ENCODE measurements around the gene GGTA1. TPM values are rescaled to one million over a fixed set of nuclear protein-coding genes. Genes with fewer than 3 reads are reported as not detected.

The GGTA1 gene
- polyA plus RNA-seq, 1 donor (not counting 4 experiments of a cell fraction or from before 2014, with no cell fraction given): not detected

GRCh38 chr9:121484651-121485446 lies 14.8 kb downstream of the GGTA1 start:
- FAIRE-seq: no peak
- DNase-seq (ENCODE audit: low read depth, low spot score): no peak
- H3K4me3 ChIP-seq (ENCODE audit: control insufficient read depth in 2 of 3, extremely low read depth in 1 of 3, insufficient read depth in 2 of 3, low read depth in 1 of 3, low read length in 3 of 3): no peak overlapping the region
- no peaks in the 10 kb centered on the region for H3K9me3 ChIP-seq (ENCODE audit: control insufficient read depth, low read depth, low read length)
- peaks cover 14% of the 10 kb centered on the region for H3K27me3 ChIP-seq (ENCODE audit: control insufficient read depth, extremely low read depth, insufficient read depth, low read length)
- H3K9me1 ChIP-seq (ENCODE audit: control insufficient read depth, extremely low read depth, insufficient read depth, low read length): no peaks in the 10 kb centered on the region
- H3K27ac ChIP-seq (ENCODE audit: control insufficient read depth, insufficient read depth, low read length): no peak overlapping the region
- H3K4me1 ChIP-seq (ENCODE audit: control insufficient read depth, extremely low read depth, insufficient read depth, low read length): no peaks in the 10 kb centered on the region
- H3K36me3 ChIP-seq (ENCODE audit: control insufficient read depth in 2 of 2, extremely low read depth in 1 of 2, insufficient read depth in 2 of 2, low read length in 2 of 2): no peaks in the 10 kb centered on the region
- H4K20me1 ChIP-seq (ENCODE audit: control insufficient read depth, extremely low read depth, insufficient read depth, low read length): no peaks in the 10 kb centered on the region
- dilution Hi-C loops (cut with MboI; ENCODE audit: extremely low pct_ligation_motif_present, low sequenced_read_pairs): no loop called here
- H3K9ac ChIP-seq (ENCODE audit: control insufficient read depth, extremely low read depth, insufficient read depth, low read length): no peak overlapping the region
- H2AFZ ChIP-seq (ENCODE audit: control insufficient read depth, low read length): no peak overlapping the region
- H3K79me2 ChIP-seq (ENCODE audit: control insufficient read depth, insufficient read depth, low read length): no peaks in the 10 kb centered on the region
- H3K4me2 ChIP-seq (ENCODE audit: control insufficient read depth, extremely low read depth, insufficient read depth, low read depth, low read length): no peak overlapping the region
- TF ChIP-seq CTCF (optimal IDR thresholded peaks at IDR 0.05 in 1 of 3, IDR thresholded peaks at IDR 0.05 in 1 of 3, conservative IDR thresholded peaks at IDR 0.05 in 1 of 3; ENCODE audit: extremely low read depth in 1 of 3, insufficient read depth in 2 of 3, low read length in 3 of 3) (no peak), EZH2 (IDR thresholded peaks at IDR 0.05; ENCODE audit: low read length) (no peak)

GRCh38 chr9:121483473-121484031 lies 16.1 kb downstream of the GGTA1 start:
- no peak for DNase-seq (ENCODE audit: low read depth, low spot score)
- H3K79me2 ChIP-seq (ENCODE audit: control insufficient read depth, insufficient read depth, low read length): no peaks in the 10 kb centered on the region
- TF ChIP-seq CTCF (optimal IDR thresholded peaks at IDR 0.05 in 1 of 3, IDR thresholded peaks at IDR 0.05 in 1 of 3, conservative IDR thresholded peaks at IDR 0.05 in 1 of 3; ENCODE audit: extremely low read depth in 1 of 3, insufficient read depth in 2 of 3, low read length in 3 of 3) (no peak), EZH2 (IDR thresholded peaks at IDR 0.05; ENCODE audit: low read length) (no peak)

More at GRCh38 chr9:121483473-121484031, 16.1 kb downstream of the GGTA1 start:
- Histone ChIP-seq H3K9me3 (ENCODE audit: control insufficient read depth, low read depth, low read length) (no peaks in the 10 kb centered on the region), H3K4me2 (ENCODE audit: control insufficient read depth, extremely low read depth, insufficient read depth, low read depth, low read length) (no peak overlapping the region), H3K27me3 (ENCODE audit: control insufficient read depth, extremely low read depth, insufficient read depth, low read length) (peaks cover 11% of the 10 kb centered on the region), H3K27ac (ENCODE audit: control insufficient read depth, insufficient read depth, low read length) (no peak overlapping the region), H3K36me3 (ENCODE audit: control insufficient read depth in 2 of 2, extremely low read depth in 1 of 2, insufficient read depth in 2 of 2, low read length in 2 of 2) (no peaks in the 10 kb centered on the region), H4K20me1 (ENCODE audit: control insufficient read depth, extremely low read depth, insufficient read depth, low read length) (no peaks in the 10 kb centered on the region), H3K9me1 (ENCODE audit: control insufficient read depth, extremely low read depth, insufficient read depth, low read length) (no peaks in the 10 kb centered on the region), H3K4me3 (ENCODE audit: control insufficient read depth in 2 of 3, extremely low read depth in 1 of 3, insufficient read depth in 2 of 3, low read depth in 1 of 3, low read length in 3 of 3) (no peak overlapping the region), H2AFZ (ENCODE audit: control insufficient read depth, low read length) (no peak overlapping the region), H3K4me1 (ENCODE audit: control insufficient read depth, extremely low read depth, insufficient read depth, low read length) (no peaks in the 10 kb centered on the region), H3K9ac (ENCODE audit: control insufficient read depth, extremely low read depth, insufficient read depth, low read length) (no peak overlapping the region)
- dilution Hi-C loops (cut with MboI; ENCODE audit: extremely low pct_ligation_motif_present, low sequenced_read_pairs): no loop called here
- FAIRE-seq: no peak
